Central memory CD4-positive, alpha-beta T cell (primary cell): Measurements from ENCODE around the gene GAL3ST1.
"Not testable (repeated sequence)": the region's sequence is repeated elsewhere in the genome, so short reads cannot be mapped to it uniquely, and the experiment has no call there.

Experiments
- DNase-seq: peaks from one replicate; pipeline ENCODE4 v3.0.0; 2022

The GAL3ST1 gene

DNA sequence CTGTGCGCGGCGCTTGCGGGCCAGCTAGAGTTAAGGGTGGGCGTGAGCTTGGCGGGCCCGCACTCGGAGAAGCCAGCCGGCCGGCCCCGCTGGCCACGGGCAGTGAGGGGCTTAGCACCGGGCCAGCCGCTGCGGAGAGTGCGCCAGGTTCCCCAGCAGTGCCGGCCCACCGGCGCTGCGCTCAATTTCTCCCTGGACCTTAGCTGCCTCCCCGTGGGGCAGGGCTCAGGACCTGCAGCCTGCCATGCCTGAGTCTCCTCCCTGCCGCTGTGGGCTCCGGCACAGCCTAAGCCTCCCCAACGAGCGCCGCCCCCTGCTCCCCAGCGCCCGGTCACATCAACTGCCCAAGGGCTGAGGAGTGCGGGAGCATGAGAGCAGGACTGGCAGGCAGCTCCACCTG, 22.4 kb upstream of the GAL3ST1 start:
- DNase-seq, result no peak

DNA sequence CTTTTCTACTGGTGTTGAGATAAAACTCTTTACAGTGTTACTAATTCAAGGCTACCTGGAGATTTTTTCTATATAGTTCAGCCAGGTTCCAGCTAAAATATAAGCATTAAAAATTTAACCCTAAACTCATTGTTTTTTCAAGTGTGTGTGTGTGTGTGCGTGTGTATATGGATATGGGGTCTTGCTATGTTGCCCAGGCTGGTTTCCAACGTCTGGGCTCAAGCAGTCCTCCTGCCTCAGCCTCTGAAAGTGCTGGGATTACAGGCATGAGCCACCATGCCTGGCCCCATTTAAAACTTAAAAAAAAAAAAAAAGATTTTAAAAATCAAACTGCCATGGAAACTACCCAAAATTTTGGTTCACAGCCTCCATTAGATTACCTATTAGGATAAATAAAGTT, 21.7 kb upstream of the GAL3ST1 start:
- DNase-seq, result no peak

DNA sequence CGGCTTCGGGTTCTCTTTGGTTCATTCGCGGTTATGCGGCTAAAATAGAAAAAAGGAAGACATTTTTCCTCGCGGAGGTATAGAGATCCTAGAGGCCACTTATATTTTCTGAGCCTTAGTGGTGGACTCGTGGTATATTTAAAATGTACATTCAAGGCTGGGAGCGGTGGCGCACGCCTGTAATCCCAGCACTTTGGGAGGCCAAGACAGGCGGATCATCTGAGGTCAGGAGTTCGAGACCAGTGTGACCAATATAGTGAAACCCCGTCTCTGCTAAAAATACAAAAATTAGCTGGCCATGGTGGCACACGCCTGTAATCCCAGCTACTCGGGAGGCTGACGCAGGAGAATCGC, 17.9 kb upstream of the GAL3ST1 start:
- DNase-seq, result not testable (repeated sequence)

DNA sequence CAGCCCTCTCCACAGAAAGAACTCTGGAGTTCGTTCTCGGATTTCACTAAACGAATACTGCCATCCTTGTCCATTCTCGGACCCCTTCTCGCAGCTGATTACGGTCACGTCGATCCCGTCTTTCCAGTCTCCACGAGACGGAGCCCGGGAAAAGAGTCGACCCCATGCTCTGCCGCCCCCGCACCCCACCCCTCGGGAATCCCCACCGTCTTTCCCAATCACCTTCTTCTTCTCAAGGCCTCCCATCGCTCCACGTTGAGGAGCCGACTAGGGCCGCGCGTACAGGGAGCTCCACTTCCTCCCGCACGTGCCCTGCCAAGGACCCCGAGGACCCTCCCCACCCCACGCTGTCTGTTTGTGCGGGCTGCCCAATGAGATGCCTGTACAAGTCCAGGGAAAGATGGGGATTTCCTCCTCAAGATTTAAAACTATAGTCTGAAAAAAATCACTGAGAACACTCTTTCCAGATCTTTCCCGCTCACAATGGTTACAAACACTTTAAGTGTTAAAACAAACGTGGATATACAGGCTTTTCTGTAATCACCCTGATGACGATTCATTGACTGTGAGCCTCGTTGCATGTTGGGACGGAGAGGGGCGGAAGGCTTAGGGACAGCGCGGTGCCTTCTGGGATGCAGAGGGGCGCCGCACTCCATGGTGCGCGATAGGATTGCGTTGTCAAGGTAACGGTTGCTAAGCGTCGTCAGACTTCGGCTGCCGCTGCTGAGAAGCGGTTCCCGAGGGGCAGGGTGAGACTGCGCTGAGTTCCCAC, 17.3 kb upstream of the GAL3ST1 start, which contains the start of gene PES1:
PES1 (minus strand) TSS at position 323 of the 772 bp plus-strand sequence; CDS start at position 246, 77 bp downstream.
- DNase-seq, result peak; percentile 96

DNA sequence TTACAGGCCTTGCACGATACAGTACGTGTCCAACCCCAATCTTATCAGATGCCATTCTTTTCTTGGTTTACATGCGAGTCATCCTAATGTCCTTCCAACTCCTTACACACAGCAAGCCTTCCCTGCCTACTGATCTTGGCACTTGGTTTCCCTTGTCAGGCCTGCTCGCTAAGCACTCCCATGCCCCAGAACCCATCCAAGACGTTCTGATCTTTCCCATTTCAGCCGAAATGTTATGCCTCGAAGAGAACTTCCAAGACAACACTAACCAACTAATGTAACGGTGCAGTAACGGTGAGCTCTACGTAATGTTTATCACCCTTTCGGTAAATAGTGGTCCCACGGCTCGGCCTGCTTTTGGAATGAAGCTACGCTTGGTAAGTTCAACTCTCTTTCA, 16.7 kb upstream of the GAL3ST1 start:
- no peak for DNase-seq

DNA sequence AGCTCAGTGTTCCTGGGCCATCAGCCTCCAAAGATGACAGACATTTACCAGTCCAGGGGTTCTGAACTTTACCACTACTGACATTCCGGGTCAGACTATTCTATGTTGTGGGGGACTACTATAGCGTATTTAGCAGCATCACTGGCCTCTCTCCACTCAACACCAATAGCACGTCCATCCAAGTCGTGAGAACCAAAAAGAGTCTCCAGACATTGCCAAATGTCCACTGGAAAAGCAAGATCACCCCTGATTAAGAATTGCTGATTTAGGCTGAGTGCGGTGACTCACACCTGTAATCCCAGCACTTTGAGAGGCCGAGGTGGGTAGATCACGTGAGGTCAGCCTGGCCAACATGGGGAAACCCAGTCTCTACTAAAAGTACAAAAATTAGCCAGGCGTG, 11.9 kb upstream of the GAL3ST1 start:
- no peak for DNase-seq

DNA sequence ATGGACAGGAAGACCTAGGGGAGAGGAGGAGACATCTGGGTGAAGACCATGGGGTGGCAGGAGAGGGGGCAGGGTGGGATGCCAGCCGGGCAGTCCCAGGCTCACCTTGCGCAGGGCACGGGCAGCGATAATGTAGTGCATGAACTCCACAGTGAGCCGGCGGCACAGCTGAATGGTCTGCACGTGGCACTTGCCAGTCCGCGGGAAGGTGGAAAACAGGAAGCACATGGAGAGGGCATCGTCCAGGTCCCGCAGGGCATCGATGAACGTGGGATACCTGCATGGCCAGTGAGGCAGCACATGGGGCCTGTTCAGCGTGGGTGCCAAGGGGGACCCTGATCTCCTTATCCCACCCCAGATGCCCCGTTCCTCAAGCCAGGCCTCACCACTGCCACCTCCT, 10.0 kb upstream of the GAL3ST1 start:
- DNase-seq, result no peak

DNA sequence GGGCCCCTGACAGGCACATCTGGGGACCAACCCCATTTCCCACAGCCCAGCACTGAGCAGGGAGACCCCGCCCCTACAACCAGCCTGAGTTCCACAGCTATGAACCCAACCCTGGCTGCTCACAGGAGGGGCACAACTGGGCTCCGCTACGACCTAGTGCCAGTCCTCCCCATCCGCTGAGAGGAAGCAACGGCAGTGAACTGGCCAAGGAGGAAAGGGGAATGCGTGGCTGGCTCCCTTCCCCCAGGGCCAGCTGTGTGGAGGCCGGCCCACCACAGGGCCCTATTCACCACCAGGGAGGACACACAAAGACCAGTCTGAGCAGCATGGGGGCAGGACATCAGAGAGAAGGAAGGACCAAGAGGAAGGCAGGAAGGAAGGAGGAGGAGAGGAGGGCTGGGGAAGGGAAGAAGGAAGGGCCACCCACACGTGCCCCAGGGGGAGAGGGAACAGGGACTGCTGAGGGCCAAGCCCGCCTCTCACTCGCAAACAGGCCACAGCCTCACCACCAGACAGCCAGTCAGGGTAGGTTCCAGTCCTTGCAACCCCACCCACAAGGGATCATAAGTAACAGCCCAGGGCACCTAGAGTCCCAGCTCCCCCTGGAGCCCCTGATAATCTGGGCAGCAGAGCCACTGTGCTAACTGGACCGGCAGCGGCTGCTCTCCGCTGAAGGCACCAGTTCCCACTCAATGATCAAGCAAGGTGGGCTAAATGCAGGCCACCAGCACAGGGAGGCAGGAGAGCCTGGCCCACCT, 8.5 kb upstream of the GAL3ST1 start:
- DNase-seq, result no peak

DNA sequence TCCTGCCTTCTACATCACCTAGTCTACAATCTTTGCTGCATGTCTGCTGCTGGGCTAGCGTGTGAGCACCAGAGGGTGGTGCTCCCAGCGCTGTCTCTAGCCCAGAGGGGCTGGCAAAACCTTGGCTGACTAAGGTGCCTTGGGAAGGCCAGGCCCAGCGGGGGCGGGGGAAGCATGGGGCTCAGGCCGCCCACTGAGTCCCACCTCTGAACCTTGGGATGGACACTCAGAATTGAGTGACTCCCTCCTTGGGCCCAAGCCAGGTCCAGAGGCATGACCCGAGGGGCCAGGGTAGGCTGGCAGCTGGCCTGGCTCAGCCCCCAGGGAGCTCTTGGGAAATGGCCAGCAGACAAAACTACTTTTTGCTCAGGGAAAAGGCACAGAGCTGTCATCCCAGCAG, 7.6 kb upstream of the GAL3ST1 start:
- no peak for DNase-seq

DNA sequence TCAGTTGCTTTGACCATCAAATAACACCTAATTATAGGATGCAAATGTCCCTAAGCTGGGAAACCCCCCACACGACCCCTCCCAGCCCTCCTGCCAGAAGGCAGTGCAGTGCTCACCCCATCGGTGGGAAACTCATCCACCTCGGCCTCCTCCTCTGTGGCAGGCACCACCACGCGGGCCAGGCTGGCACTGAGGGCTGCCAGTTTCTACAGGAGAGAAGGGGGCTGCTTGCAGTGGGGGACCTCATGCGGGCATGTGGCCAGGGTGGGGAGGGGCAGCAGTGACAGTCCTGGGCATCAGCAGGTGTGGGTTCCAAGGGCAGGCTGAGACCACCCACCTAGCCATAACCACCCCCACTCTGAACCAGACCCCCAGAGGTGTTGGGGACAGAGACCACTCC, 6.4 kb upstream of the GAL3ST1 start:
- DNase-seq, result no peak

DNA sequence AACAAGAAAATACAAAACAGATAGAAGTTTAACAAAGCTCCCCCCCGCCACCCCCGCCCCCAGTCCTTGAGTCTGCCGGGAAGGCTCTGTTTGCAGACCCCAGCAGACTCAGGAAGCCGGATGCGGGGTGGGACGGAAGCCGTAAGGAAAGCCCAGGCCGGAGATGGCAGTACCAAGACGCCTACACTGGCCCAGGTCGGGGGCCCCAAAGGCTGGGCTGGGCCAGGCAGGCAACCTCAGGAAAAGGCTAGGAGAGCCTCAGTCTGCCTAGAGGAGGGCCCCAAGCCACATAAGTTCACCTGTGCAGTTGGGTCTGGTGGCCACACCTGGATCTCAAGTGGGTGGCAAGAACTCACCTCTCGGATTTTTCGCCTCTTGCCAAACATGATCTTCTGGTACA, 4.0 kb upstream of the GAL3ST1 start:
- no peak for DNase-seq

DNA sequence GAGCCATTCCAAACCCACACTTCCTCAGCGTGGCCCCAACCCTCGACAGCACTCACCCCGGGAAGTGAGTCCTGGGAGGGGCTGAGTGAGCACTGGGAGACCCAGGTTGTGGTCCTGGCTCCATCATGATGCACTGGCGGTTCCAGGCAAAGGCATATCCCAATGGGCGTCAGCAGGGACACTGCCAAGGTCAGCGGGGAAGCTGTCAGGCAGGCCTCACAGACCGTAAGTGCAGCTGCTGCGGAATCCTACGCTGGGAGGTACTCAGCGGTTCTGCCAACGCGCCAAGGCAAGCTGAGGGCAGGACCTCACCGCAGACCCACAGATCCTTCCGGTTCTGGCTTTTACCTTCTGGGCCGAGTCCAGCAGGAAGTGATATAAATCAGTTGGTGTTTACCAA, 1.4 kb upstream of the GAL3ST1 start:
- DNase-seq, result no peak

DNA sequence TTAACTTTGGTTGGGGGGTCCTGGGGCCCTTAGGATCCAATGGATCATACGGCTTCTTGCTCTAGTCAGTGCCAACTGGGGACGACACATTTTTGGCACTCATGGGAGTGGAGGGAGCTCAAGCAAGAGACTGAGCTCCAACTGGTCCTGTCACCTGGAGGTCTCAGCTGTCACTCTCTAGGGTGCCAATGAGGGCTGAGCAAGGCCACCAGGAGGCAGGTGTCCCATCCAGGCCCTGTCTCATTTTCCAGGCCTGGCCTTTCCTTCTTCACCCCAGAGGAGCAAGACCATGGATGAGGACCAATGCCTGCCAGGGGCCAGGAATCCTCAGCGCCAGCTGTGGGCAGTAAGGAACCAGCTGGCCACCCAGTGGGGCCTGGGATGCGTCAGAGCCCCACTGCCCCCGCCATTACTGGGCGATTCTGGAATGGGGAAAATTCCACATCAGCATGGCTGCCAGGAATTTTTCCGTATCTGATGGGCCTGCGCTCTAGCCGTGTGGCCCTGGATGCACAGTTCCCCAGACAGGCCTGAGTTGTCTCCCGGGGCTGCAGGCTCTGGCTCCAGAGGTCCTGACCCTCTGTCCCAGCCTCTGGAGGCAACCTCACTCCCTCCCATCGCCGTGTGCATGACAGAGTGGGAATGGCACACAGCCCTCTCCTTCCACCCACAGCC, 669 bp upstream of the GAL3ST1 start:
- no peak for DNase-seq

DNA sequence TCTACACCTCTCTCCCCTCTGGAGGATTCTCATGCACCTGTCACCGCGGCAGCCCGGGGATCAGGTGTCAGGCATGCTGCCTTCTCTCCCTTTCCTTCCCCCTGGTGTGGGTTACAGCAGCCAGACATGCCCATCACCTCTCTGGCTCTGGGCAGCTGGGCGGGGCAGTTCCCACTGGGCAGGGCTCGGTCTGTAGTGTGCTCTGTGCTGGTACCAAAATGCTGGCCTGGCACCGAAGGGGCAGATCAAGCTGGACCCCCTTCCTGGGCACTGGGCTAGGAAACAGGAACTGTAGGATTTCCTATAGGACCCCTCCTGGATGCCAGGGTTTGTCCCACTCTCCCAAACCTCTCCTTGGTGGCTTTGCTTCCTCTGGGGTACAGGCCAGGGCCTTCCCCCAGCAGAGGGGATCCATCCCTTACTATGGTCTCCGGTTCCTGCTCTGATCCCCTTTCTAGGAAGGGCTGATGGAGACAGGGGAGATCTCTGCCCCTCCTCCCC, 821 bp downstream of the GAL3ST1 start:
- no peak for DNase-seq

DNA sequence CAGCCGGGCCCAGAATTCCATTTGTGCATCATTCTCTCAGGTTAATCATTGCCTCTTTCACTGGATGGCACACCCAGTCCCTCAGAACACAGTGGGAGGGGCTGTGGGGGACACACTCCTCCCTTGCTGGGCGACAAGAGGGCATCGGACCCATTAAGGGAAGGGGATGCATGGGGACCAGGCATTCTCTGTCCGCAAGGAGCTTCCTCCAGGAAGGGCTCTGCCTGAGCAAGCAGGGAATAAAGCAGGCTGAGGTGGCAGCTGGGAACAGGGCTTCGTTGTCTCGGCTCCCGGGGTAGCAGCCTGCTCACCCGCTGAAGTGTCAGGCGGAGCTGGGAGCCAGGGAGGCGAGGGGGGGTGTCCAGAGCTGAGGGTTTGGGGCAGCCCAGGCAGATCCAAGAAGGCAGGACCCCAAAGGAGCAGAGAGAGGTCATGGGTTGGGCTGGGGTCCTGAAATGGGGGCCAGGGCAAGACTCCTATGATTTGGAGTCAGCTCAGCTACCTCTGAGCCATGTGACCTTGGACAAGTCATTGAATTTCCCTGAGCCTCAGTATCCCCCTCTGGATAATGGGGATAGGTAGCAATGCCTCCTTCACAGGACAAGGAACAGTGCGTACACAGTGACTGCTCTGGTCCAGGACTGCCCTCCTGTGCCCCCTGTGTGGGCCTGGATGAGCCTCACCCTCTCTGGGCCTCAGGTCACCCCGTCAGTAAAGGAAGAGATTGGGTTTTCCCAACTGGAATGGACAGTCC, 1.4 kb downstream of the GAL3ST1 start:
- no peak for DNase-seq

DNA sequence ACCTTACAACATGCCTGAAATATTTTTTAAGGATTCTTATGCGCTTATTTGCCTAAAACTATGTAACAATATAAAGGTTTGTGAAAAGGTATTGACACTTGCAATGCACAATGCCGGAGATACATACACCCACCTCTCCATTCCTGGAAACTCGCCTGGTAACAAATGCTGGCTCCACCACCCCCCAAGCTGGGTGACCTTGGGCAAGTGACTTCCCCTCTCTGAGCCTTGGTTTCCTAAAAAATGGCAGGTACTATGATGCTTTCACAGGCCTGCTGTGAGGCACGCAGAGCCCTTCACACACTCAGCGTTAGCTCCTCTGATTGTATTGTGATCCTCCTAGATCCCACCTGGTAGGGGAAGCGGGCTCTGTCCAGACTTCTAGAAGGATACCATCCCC, 2.3 kb downstream of the GAL3ST1 start:
- no peak for DNase-seq

DNA sequence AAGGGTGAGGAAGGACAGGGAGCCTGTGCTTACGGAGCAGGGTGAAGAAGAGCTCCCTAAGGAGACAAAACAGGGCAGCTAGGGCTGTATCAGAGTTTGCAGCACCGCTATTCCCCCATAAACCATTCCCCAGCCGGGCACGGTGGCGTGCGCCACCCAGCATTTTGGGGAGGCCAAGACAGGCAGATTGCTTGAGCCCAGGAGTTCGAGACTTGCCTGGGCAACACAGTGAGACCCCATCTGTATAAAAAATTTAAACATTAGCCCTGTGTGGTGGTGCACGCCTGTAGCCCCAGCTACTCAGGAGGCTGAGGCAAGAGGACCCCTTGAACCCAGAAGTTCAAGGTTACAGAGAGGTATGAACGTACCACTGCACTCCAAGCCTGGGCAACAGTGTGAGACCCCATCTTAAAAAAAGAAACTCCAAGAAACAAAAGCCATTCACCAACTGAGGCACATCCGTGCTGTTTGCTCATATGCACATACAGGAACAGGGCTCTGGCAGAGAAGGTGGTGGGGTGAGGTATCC, 4.7 kb downstream of the GAL3ST1 start:
- no peak for DNase-seq

DNA sequence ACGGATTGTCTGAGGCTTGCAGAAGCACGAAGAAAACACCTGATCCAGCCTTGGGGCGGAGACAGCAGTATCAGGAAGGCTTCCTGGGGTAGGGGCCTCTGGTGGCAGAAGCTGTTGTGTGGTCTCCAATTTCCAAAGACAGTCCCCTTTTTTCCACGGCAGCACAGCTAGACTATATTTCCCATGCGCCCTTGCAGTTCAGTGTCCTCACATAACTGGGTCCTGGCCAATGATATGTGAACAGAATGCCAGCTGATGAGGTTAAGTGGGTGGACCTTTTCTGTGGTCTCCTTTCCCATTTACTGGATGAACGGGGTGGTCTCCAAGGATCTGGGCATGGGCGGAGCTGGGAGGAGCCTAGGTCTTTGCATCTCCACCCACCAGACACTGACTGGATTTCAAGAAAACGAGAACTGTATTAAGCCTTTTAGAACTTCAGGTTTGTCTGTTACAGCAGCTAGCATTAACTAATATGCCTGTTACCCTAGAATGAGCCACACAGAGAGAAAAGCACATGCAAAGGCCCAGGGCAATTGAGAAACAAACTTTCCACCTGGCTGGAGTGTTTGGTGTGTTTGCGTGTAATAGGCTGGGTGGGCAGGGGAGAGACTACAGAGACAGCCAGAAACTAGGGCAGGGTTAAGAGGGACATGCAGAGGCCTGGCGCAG, 6.2 kb downstream of the GAL3ST1 start:
- no peak for DNase-seq

DNA sequence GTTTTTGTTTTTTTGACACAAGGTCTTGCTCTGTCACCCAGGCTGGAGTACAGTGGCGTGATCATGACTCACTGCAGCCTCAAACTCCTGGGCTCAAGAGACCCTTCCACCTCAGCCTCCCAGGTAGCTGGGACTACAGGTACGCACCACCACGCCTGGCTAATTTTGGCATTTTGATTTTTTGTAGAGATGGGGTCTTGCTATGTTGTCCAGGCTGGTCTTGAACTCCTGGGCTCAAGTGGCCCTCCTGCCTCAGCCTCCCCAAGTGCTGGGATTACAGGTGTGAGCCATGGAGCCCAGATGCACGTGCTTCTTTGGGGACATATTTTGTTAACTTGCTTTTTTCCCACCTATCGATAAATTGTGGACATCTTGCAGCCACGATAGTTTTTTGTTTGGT, 7.2 kb downstream of the GAL3ST1 start:
- not testable (repeated sequence) for DNase-seq

DNA sequence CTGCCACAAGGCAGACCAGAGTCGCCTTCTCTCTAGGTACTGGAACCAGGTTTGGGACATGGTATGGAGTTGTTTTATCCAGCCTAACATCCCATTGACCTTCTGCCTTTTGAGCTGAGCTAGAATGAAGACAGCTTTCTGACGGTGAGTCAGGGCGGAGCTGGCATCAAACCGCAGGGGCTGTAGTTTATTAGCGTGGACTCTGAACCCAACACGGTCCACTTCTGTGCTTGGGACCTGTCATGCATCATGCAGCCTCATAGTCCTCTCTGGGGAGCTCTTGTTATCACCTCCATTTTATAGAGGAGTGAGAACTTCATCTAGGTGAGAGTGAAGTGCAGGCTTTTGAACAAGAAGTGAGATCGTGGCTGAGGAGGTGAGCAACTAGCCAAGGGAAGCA, 8.3 kb downstream of the GAL3ST1 start:
- no peak for DNase-seq

DNA sequence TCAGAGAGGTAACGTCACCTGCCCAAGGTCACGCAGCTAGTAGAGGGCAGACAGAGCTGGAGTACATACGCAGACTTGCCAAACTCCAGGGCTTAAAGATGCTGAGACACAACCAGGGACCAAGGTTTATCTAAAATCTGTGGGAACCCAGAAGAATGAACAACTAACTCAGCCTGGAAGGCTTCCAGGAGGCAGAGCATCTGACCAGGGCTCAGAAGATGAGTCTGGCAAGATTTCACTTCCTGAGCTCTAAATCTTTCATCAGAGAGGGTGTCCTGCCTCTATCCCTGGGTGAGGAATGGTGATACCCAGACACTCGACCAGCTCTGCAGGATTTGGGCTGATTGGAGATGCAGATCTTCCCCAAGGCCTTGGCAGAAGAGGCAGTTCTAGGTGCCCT, 9.1 kb downstream of the GAL3ST1 start:
- DNase-seq, result no peak

DNA sequence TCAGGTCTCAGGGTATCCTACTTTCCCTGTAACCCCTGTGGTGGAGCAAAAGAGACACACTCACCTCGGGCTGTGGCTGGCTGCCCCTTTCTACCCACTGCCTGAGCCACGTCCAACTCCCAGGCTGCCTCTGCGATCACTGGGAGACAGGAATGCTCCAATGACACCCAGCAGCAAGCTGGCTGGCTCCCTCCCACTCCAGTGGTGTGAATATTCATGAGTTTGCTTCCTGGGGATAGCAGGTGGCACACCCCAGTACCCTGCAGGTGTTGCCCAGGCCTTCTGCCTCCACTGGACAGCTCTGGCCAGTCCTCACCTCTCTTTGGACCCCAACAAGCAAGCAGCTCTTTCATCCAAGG, 9.7 kb downstream of the GAL3ST1 start:
- no peak for DNase-seq
